Lower lobe of right lung (tissue), 2 donors: ENCODE measurements around the gene RUVBL1. TPM values are rescaled to one million over a fixed set of nuclear protein-coding genes. Genes with fewer than 3 reads are reported as not detected.

ENCODE experiments used
- ATAC-seq, 2 donors: fragments of 200-7000 bp; cut with Tn5 transposase; one replicate each; pipeline ENCODE4 v1.9.1; 2020 to 2022; ENCODE audit warnings: mild to moderate bottlenecking in 2 of 2, moderate library complexity in 2 of 2
- DNase-seq: peaks from one replicate; pipeline ENCODE4 v3.0.0-alpha.2; 2020
- H3K27ac ChIP-seq: fragments of 200-600 bp; one replicate; pipeline ENCODE4 v1.8.0; 2022
- H3K27me3 ChIP-seq: fragments of 200-600 bp; one replicate; pipeline ENCODE4 v1.8.0; 2022; ENCODE audit warnings: low read depth
- H3K36me3 ChIP-seq: fragments of 200-600 bp; one replicate; pipeline ENCODE4 v1.8.0; 2022; ENCODE audit warnings: mild to moderate bottlenecking
- H3K4me1 ChIP-seq: fragments of 200-600 bp; one replicate; pipeline ENCODE4 v1.8.0; 2022
- H3K4me3 ChIP-seq: fragments of 200-600 bp; one replicate; pipeline ENCODE4 v1.8.0; 2022; ENCODE audit warnings: mild to moderate bottlenecking
- H3K9me3 ChIP-seq: fragments of 200-600 bp; one replicate; pipeline ENCODE4 v1.8.0; 2022
- CTCF ChIP-seq: fragments of 200-600 bp; IDR thresholded peaks from one replicate; pipeline ENCODE4 v1.8.0; 2022; ENCODE audit warnings: antibody characterized with exemption, mild to moderate bottlenecking
- intact Hi-C: fragments of 100-400 bp; cut with DNase I; formaldehyde crosslinking; loops from one replicate; pipeline ENCODE4 v1.11.0; 2022
- total RNA-seq: library from RNA; stranded (reverse); fragmentation: NEBNext Ultra II Directional; extraction: Animal tissue kit (Norgen Biotek cat#: 25700); gene quantifications from one replicate; pipeline ENCODE4 v1.2.1, GENCODE V29; 2021
- donor health status: DM: no; HTN: yes; CAD: no; lungs with severe emphysema.

RUVBL1 gene
- total RNA-seq, 1 donor from 2014 or later: 21.4 TPM

DNA sequence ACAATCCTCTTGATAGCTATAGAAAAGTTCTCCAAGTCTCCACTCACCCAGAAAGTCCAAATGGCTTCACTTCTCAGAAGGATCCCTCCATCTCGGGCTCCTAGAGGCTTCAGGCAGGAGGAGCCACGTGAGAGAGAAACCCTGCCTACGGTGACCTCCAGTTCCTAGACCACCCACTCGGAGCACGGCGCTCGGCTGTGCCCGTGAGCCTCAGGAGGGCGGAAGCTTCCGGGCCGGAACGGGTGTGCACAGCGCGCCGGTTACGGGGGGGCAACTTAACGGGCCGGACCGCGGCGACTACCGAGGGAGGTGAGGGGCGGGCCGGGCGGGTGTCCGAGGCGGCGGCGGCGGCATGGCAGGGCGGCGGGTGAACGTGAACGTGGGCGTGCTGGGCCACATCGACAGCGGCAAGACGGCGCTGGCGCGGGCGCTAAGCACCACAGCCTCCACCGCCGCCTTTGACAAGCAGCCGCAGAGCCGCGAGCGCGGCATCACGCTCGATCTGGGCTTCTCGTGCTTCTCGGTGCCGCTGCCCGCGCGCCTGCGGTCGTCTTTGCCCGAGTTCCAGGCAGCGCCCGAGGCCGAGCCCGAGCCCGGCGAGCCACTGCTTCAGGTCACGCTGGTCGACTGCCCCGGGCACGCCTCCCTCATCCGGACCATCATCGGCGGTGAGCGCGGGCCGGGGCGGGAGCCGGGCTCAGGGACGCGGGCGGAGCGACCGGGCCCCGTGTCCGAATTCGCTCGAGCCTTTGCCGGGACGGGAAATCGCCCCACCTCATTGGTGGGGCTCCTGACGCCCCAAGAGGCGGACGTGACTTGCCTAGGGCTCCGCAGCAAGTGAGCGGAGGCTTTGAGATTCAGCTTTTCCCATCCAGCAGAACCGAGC lies 29.8 kb upstream of the RUVBL1 start, which contains the start of gene EEFSEC:
Gene EEFSEC, plus strand, starts transcription at position 326 of the 886 bp plus-strand sequence. Its CDS starts 27 bp downstream, at position 353.
- peaks cover 18% of the 10 kb centered on the region for H3K4me1 ChIP-seq
- ATAC-seq: peak; percentile 97 to 98
- peak within 1 kb of the TSS; percentile 94 for H3K4me3 ChIP-seq
- peaks cover 3% of the 10 kb centered on the region for H3K9me3 ChIP-seq
- peak; percentile 89 for DNase-seq
- H3K27ac ChIP-seq: peak within 1 kb of the TSS; percentile 89
- no peaks in the 10 kb centered on the region for H3K27me3 ChIP-seq
- peaks cover 5% of the 10 kb centered on the region for H3K36me3 ChIP-seq
- intact Hi-C loops: no loop called here
- TF ChIP-seq CTCF: no peak

GRCh38 chr3:128152419-128153155 lies 29.0 kb upstream of the RUVBL1 start:
- Histone ChIP-seq H3K9me3 (peaks cover 3% of the 10 kb centered on the region), H3K27ac (peak overlapping the region; percentile 89), H3K36me3 (peaks cover 5% of the 10 kb centered on the region), H3K4me3 (peak overlapping the region; percentile 94), H3K4me1 (peaks cover 18% of the 10 kb centered on the region), H3K27me3 (no peaks in the 10 kb centered on the region)
- DNase-seq (no peak), ATAC-seq (peak; percentile 56 to 62)
- intact Hi-C loops: no loop called here
- no peak for TF ChIP-seq CTCF

DNA sequence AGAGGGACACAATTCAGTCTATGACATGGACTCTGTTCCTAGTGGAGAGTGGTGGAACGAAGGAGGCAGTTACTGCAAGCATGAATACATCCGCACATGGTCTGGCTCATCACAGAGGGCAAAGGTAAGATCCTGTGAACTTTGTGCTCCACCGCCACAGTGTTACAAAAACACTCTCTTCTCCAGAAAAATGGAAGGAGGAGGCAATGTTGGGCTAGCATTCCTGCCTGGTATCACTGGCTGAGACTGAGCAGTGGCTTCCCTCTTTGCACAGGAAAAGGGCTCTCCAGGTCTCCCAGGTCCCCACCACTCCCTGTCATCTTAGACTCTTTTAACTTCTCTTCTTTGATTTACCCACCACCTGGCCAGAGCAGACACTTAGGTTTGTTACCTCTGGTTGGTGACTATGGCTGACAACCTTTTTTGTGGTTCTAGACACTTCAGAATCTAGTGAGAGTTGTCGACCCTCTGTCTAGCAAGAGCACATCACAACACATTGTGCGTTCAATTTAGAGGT lies 28.2 kb upstream of the RUVBL1 start:
- H3K36me3 ChIP-seq: peaks cover 3% of the 10 kb centered on the region
- no peak for DNase-seq
- H3K4me3 ChIP-seq: no peak overlapping the region
- H3K27me3 ChIP-seq: no peaks in the 10 kb centered on the region
- no peak for TF ChIP-seq CTCF
- peaks cover 18% of the 10 kb centered on the region for H3K4me1 ChIP-seq
- no peak overlapping the region for H3K27ac ChIP-seq
- intact Hi-C loops: no loop called here
- no peak for ATAC-seq
- H3K9me3 ChIP-seq: no peaks in the 10 kb centered on the region

DNA sequence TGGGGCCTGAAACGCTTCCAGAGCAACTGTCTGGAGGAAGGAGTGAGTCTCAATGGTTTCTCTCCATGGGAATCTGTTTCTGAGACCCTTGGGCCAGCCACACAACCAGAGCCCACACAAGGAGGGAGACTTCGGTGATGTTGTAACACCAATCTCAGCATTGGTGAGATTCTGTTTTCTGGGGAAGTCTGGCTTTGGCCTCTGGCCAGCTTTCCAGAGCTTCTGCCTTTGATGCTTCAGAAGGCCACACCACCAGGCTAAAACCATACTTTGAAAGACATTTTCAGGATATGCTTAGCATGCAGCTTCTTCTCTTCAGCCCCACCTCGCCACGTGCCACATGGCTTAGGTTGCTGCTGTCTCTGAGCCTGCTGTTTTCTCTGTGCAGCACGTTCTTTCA lies 26.0 kb upstream of the RUVBL1 start:
- intact Hi-C loops: no loop called here
- Histone ChIP-seq H3K4me3 (no peak overlapping the region), H3K9me3 (no peaks in the 10 kb centered on the region), H3K4me1 (peaks cover 5% of the 10 kb centered on the region), H3K27me3 (no peaks in the 10 kb centered on the region), H3K36me3 (no peaks in the 10 kb centered on the region), H3K27ac (no peak overlapping the region)
- no peak for DNase-seq
- TF ChIP-seq CTCF: no peak
- no peak for ATAC-seq

- no peaks in the 10 kb centered on the region for H3K9me3 ChIP-seq
- H3K36me3 ChIP-seq: no peaks in the 10 kb centered on the region
- H3K27ac ChIP-seq: no peak overlapping the region
- ATAC-seq (no peak), DNase-seq (no peak)
- H3K4me1 ChIP-seq: no peaks in the 10 kb centered on the region
- intact Hi-C loops: no loop called here
- no peak overlapping the region for H3K4me3 ChIP-seq
- no peaks in the 10 kb centered on the region for H3K27me3 ChIP-seq
- no peak for TF ChIP-seq CTCF
Observed at GRCh38 chr3:128146201-128146600, 22.6 kb upstream of the RUVBL1 start.
